ENCODE data around the gene TRIP13. TPM values are rescaled to one million over a fixed set of nuclear protein-coding genes. Genes with fewer than 3 reads are reported as not detected.

The TRIP13 gene
- total and polyA plus RNA-seq, 9 of the 15 experiments (the other 6 are each of a cell fraction or from before 2014, with no cell fraction given): 24.1 to 116 (median 53.2) TPM

DNA sequence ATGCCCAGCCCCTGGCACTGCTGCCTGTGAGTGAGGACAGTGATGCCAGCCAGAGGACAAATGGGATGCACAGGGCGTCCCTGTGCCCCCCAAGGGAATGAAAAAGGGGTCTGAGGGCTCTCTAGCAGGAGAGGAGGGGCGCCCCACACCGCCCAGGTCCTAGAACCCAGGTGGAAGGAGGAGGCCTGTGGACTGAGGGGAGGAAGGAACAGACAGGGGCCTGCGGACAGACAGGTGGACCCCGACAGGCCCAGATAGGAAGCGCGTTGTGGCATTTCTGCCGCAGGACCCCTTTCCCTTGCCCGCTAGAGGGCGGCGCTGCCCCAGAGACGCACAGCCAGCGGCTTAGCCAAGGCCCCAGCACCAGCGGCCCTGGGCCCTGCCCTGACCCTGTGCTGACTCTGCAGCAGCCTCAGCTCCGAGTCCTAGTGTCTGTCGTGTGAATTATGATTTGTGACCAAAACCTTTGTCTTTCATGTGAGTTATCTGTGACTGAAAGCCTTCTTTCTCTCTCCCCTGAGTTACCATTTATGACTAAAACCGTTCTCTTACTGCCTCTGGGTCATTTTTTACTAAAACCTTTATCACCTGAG is 30.7 kb downstream of the TRIP13 start (continued):
- TF ChIP-seq ZNF449 (CRISPR knock-in tag; IDR thresholded peaks at IDR 0.05) (no peak), HINFP (tag; conservative IDR thresholded peaks at IDR 0.05; ENCODE audit: low read depth) (no peak), E2F1 (CRISPR knock-in tag; IDR thresholded peaks at IDR 0.05) (no peak), RCOR1 (IDR thresholded peaks at IDR 0.05; ENCODE audit: borderline replicate concordance in 1 of 2, low read depth in 2 of 2, low read length in 2 of 2) (0 out of 4 replicates have a peak, but pooled peaks of 1 of the 2 experiments have one; percentile 31), PHB2 (IDR thresholded peaks at IDR 0.05; ENCODE audit: low read depth) (no peak), GABPB1 (CRISPR knock-in tag; IDR thresholded peaks at IDR 0.05) (no peak), KHSRP (IDR thresholded peaks at IDR 0.05) (no peak), MAFG (tag; conservative IDR thresholded peaks at IDR 0.05) (peak; percentile 58), KAT2B (IDR thresholded peaks at IDR 0.05; ENCODE audit: low read depth, low read length) (no peak), KDM2B (CRISPR knock-in tag; IDR thresholded peaks at IDR 0.05) (no peak)

All from K562 (cell line).